ENCODE measurements around the gene OTOP2.
"Not testable (repeated sequence)": the region's sequence is repeated elsewhere in the genome, so short reads cannot be mapped to it uniquely, and the experiment has no call there.

OTOP2 gene

DNA sequence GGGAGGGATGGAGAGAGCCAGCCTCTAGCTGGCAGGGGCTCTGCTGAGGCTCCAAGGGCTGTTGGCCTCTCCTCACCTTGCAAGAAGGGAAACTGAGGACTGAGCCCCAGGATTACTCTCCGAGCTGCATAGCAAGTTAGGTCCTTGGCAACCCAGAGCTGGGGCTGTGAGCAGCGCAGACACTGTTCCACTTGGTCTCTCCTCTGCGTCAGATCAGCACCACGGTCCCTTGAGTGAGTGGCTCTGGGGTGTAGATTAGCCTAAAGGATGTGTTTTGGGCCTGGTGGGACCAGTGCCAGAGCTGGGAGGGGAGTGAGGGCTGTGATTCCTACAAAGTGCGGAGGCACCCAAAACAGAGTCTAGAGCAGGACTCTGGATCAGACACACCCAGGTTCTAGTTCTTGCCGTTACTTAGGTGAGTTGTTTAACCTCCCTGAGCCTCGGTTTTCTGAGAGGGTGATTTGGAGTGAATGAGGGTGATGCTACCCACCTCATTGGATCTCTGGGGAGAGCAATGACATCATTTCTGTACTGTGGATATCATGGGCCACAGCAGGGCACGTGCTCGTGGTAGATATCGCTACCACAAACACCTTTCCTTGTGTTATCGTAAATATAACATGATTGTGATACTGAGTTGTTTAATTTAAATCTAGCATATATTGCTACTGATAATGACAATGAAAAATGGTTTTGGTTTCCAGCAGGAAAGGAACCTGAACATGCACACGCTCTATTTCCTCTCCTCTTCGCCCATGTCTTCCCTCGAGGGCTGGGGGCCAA, 22.5 kb upstream of the OTOP2 start:
- no peak for DNase-seq

DNA sequence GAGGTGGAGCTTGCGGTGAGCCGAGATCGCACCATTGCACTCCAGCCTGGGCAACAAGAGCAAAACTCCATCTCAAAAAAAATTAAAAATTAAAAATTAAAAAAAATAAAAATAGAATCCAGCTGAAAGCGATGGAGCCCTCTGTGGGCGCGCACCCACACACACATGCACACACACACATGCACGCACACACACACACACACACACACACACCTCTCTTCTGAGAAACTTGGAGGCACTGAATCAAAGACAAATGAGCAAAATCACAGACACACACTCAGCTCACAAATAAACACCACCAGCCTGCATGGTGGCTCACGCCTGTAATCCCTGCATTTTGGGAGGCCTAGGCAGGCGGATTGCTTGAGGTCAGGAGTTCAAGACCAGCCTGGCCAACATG, 21.0 kb upstream of the OTOP2 start:
- no peak for DNase-seq

DNA sequence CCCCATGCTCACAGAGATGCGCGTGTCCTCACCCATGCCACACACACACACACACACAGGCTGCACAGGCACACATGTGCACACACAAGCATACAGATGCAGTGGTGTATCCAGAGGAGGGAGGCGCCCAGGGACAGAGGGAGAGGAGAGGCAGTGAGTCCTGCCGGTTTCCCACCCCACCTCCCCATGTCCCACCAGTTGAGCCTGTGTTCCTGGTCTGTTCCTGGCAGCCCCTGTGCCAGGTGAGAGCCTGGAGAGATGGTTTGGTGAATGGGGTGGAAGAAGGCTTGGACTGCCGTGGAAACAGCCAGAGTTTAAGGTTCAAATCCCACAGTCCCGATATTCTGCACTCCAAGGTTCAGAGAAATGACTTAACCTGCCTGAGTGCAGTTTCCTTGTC, 20.4 kb upstream of the OTOP2 start:
- DNase-seq, result no peak

DNA sequence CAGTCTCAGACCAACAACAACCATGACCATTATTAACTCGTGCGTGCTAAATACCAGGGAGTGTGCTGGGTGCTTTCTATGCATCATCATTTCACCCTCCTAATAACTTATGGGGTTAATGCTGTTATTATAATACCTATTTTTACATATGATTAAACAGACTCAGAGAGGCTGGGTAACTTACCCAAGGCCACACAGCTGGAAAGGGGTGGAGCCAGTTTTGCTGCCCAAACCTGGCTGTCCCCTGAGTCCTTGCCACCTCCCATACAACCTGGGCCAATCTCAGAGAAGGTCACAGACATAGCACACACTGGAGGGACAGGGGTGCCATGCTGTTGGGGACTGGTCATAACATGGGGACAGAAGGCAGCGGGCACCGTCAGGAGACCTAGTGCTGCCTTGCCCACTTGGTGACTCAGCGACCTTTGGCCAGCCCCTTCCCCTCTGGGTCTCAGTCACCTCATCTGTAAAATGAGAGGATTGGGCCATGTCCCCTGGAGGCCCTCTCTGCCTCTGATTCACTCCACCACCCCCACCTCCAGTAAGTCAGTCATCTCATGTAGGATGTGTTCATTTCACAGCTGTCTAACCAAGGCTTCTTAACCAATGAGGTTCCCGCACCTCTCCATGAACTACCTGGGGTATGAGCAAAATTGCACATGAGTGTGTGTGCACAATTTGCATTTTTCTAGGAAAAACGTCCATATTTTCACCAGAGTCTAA, 19.2 kb upstream of the OTOP2 start:
- no peak for DNase-seq

DNA sequence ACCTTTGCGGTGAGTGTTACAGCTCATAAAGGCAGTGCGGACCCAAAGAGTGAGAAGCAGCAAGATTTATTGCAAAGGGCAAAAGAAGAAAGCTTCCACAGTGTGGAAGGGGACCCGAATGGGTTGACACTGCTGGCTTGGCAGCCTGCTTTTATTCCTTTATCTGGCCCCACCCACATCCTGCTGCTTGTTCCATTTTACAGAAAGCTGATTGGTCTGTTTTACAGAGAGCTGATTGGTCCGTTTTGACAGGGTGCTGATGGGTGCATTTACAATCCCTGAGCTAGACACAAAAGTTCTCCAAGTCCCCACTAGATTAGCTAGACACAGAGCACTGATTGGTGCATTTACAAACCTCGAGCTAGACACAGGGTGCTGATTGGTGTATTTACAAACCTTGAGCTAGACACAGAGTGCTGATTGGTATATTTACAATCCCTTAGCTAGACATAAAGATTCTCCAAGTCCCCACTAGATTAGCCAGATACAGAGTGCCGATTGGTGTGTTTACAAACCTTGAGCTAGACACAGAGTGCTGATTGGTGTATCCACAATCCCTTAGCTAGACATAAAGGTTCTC, 17.8 kb upstream of the OTOP2 start:
- DNase-seq, result not testable (repeated sequence)

DNA sequence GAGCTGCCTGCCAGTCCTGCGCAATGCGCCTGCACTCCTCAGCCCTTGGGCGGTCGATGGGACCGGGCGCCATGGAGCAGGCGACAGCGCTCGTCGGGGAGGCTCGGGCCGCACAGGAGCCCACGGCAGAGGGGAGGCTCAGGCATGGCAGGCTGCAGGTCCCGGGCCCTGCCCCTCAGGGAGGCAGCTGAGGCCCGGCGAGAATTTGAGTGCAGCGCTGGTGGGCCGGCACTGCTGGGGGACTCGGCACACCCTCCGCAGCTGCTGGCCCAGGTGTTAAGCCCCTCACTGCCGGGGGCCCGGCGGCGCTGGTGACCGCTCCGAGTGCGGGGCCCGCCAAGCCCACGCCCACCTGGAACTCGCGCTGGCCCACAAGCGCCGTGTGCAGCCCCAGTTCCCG, 17.1 kb upstream of the OTOP2 start:
- DNase-seq, result no peak

DNA sequence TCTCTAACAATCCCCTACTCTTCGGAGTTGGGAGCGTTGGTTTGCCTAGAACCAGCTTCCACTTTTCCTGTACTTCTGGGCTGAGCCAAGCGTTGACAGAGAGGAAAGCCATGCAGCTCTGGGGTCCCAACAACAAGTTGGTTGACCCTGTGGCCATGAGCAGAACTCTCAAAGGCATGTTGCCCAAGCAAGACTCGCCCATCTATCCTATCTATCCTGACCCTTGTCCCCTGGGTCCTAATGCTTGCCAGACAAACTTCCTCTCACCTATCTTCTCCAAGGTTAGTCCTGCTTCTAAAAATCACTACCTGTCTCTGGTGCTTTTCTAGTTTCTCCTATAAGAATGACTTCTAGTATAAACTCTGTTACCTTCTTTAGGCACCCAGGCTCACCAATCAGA, 15.0 kb upstream of the OTOP2 start:
- DNase-seq, result not testable (repeated sequence)

DNA sequence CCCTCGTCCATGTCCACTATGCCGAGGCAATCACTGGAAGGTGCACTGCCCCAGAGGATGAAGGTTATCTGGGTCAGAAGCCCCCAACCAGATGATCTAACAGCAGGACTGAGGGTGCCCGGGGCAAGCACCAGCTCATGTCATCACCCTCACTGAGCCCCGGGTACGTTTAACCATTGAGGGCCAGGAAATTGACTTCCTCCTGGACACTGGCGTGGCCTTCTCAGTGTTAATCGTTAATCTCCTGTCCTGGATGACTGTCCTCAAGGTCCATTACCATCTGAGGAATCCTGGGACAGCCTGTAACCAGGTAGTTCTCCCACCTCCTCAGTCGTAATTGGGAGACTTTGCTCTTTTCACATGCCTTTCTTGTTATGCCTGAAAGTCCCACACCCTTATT, 12.7 kb upstream of the OTOP2 start:
- not testable (repeated sequence) for DNase-seq

DNA sequence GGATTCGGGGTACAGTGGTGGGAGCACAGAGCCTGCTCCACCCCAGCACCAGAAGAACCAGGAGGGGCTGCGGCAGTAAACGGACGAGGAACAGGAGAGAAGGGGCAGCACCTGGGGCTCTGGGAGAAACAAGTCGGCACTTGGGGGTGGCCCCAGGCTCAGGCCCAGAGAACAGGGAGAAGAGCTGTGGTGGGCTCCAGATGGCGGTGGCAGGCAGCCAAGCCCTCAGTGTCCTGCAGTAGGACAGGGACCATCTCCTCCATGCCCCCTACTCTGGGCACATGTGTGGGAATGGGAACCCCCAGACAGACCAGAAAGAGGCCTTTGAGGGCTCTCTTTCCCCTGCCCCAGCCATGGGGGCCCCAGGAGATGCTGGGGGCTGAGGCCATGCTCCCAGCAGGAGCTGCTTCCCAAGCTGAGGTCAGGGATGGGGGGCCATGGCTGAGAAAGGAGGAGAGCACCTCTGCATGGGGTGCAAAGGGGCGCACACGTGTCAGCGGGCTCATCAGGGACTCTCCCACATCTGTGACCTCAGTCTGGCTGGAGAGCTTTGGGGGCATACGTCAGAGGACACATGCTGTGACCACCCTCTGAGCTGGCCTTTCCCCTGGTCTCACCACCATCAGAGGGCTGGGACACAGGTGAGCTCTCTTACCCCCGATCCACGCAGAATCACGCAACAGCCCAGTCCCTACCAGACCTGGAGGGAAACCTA, 7.8 kb upstream of the OTOP2 start:
- no peak for DNase-seq

DNA sequence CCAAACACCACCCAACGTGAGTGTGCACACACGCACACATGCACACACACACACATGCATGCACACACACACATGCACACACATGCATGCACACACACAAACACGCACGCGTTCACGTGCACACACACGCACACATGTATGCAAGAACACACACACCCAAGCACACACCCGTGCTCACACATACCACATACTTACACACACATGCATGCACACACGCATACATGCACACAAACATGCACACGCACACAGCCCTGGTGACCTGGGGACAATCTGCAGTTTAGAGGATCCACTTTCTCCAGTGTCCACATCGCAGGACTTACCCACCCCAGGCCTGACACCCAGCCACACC, 7.2 kb upstream of the OTOP2 start:
- no peak for DNase-seq

DNA sequence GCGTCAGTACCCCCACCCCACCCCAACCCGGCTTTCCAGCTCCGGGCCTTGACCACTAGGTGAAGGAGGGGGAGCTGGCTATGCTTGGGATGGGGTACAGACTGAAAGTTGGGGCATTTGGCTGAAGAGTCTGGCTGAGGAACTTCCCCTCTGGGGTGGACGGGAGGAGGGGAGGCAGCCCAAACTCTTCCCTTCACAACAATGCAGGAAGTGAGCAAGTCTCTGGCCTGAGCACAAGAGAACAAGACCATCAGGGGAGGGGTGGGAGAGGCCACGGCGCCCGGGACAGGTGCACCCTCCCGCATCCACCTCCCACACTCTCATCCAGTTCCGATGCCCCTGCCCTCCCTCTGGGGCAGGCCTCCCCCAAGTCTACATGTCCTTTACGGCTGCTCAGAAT, 6.6 kb upstream of the OTOP2 start:
- DNase-seq, result no peak

DNA sequence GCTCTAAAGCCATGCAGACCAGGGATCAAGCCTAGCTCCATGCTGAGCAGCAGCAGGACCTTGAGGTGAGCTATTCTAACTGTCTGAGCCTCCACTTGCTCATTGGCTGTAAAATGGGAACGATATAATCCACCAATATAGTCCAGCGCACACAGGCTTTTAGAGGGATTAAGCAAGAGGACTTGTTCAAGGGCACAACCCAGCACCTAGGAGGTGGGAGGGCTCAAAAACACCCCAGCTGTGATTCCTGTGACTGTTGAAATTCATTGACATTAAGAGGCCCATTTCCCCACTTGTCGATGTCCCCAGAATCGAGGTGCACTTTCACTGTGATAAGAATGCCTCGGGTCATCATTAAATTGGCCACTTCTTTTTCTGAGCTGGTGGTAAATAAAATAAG, 5.2 kb upstream of the OTOP2 start:
- DNase-seq, result no peak

DNA sequence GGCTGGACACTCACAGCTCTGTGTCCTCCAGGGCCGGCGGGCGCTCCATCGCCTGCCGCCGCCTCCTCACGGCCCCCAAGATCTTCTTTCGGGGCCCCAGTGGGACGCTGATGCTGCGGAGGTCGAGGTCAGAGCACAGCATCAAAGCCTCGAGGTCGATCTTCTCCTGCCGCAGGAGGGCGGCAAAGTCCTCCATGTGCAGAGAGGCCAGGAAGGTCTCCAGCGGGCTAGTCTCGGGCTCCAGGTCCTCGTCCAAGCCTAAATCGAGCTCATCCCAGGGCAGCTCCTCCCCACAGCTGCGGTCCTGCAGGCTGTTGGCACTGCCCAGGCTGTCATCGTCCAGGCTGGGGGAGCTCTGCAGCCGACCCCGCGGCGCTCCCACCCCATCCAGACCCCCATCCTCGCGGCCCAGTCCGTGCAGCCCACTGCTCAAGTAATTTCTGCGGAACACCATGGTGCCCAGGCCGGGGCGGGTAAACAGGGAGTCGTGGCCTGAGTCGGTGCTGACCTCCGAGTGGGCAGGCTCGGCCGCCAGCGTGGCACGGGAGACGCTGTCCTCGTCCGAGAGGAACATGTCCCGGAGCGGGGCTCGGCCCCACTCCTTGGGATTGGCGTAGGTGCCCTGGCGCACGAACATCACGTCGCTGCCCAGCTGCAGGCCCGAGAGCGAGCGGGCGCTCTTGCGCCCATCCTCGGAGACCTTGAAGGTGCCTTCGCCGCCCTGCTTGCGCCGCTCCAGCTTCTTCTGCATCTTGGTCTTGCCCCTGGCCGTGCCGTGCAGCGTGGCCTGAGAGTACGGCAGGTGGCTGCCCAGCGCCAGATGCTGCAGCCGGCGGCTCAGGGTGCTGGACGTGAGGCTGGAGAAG, 4.4 kb upstream of the OTOP2 start:
- no peak for DNase-seq

DNA sequence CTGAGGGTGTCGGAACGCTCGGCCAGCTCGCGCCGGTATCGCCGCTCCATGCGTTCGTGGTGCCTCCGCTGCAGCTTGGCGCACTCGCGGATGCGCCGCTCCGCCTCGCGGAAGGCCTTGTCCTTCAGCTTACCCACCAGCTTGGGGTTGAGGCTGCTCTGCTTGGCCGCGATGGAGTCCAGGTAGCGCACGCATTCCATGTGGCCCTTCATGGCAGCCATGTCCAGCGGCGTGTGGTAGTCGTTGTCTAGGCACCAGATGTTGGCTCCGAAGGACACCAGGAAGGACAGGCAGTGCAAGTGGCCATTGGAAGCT, 3.8 kb upstream of the OTOP2 start:
- no peak for DNase-seq

DNA sequence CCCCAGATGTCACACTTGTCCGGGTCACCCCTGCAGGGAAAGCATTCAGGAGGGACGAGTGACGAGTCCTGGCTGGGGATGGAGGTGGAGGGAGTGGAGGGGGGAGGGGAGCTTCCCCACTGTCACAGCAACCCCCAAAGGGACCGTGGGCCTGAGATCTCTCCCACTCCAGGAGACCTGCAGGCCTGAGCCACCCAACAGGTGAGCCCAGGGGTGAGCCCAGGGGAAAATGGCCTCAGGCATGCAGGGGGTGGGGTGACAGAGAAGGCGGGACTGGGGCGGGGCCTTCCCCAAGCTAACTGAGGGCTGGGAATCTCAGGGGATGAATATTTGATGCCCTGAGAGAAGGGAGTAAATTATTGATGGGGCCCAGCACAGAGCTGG, 3.4 kb upstream of the OTOP2 start:
- DNase-seq, result no peak

DNA sequence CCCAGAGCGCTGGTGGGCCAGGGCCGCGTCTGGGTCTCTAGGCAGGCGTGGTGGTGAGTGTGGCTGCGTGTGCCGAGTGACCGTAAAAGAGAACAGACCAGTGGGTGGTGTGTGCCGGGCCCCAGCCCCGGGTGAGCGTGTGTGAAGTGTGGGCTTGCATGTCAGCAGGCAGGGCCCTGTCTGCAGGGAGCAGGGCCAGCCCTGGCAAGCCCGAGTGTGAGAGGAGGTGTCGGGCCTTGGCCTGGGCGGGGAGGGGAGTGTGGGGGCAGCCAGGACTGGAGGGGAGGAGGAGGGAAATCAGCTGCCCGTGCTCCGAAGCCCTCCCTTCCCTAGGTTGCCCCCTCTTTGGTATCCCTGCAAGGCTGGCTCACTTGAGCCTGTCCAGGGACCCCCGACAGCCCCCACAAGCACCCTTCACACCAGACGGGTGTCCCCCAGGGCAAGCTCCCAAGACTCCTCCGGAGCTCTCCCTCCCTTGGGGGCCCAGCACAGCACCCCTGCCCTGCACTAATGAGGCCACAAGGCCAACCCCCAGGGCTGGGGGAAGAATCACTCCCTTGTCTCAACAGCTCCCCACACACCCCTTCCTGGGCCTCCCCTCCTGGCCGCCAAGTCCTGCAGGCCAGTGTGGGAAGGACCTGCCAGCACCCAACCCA, 2.9 kb upstream of the OTOP2 start:
- DNase-seq, result no peak

DNA sequence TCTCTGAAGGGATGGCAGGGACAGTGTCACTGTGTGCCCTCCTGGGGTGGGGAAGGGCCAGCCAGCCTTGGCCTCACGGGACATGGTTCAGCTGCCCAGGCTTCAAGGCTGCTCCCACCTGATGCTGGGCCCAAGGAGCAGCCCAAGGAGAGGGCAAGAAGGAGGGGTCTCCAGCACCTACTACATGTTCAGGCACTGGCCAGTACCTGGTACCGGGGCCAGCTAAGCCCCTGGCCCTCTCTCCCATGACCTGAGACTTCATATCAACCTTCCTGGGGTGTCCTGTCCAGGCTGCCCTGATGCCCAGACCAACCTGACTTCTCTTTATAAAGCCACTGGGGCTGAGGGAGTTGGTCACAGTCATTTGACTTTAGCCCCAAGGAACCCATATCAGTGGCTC, 2.3 kb upstream of the OTOP2 start:
- DNase-seq, result no peak

DNA sequence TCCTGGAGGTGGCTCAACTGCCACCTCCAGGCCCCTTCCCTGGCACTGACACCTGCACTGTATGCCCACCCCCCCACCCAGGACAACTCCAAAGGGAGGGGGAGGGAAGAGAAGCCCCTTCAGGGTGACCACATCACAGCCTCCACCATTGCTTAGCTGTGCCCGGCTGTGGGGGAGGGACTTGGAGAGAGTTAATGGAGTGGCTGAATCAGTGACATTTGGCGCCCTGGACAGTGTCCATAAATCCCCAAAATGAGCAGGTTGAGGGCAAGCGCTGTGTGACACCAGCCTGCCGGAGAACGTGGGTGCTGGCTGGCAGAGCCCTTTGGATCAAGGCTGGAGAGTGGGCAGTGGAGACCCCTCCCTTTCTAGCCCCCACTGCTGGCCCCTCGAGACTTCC, 1.9 kb upstream of the OTOP2 start:
- DNase-seq, result no peak

DNA sequence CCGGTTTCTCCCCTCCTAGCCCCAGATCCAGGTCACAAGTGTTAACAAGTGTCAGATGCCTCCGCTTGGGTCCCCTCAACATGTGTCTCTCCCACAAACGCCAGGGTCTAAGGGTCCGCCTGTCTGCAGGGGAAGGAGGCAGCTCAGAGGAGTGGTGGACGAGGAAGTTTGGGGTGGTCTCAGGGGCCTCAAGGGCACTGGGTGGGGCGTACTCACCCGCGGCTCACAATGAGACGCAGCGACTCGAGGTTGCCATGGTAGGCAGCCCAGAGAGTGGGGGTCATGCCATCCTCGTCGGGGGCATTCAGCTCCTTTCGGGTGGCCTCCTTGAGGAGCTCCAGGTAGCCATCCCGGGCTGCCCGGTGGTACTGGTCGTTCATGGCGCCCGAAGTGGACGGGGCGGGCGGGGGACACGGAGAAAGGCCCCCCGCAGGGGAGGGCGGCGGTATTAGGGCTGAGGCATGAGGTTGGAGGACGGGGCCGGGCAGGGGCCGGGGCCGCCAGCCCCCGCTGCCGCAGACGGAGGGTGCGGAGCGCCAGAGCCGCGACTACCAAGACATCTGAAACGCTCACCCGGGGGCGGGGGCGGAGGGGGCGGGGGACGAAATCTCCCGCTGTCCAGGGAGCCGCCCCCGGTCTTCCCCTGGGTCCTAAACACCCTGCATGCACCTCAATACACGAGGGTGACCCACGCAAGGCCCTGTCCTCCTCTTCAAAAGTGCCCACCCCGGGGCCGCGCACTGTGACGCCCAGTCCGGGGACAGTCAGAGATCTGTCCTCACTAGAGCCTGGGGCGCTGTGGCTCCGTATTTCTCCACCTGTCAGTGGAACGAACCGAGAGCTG, 1.2 kb upstream of the OTOP2 start, which contains the start of gene USH1G:
Gene USH1G (minus strand): TSS at position 562 of the 844 bp plus-strand sequence. CDS start 182 bp downstream, at position 380.
- no peak for DNase-seq

DNA sequence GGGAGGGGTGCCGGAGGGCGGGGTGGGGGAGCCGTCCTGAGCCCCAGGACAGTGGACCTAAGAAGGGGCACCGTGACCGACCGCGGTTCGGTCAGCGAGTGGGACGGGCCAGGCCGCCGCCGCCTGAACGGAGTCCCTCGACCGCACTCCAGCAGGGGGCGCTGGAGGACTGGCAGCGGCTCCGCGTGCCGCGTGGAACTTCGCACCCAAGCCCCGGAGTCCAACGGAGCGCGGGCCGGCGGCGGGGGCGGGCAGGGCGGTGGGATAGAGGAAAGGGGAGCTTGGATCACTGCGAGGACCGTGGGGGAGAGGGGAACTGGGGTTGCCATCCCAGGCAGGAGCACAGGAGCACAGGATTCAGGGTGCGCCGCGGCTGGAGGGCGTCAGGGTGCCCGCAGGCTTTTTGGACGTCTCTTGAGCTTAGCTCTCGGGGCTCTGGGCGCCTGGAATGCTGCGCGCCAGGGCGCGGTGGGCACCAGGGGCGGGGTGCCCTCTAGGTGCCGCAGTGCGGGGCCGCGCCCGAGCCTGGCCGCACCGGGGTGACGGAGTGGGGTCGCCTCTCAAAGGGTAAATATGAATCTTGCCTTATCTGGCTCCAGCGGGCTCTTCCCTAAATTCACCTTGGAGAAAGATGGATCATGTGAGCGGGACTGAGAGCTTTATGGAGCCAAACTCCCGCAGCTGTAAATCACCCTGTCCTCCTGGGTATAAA, 379 bp upstream of the OTOP2 start:
- peak; percentile 60 for DNase-seq

DNA sequence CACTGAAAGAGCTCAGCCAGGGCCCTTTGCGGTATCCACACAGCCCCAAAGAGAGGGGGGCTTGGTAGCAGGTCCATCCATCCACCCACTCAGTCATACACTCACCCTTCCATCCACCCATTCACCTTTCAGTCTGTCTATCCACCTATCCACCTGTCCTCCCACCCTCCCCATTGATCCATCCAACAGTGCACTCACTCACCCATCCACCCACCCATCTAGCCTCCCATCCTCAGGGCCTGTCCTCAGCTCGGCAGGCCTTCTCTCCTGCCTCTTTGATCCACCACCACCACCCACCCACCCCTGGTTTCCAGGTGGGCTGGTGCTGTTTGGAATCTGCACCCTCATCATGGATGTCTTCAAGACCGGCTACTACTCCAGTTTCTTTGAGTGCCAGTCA, 1.2 kb downstream of the OTOP2 start:
- no peak for DNase-seq

Measured in central memory CD4-positive, alpha-beta T cell (primary cell).